ENCODE measurements around the gene LZIC. TPM values are rescaled to one million over a fixed set of nuclear protein-coding genes. Genes with fewer than 3 reads are reported as not detected.

LZIC gene
- polyA plus RNA-seq, 6 donors from 2014 or later = 26.3 to 36.0 (median 31.1) TPM

DNA sequence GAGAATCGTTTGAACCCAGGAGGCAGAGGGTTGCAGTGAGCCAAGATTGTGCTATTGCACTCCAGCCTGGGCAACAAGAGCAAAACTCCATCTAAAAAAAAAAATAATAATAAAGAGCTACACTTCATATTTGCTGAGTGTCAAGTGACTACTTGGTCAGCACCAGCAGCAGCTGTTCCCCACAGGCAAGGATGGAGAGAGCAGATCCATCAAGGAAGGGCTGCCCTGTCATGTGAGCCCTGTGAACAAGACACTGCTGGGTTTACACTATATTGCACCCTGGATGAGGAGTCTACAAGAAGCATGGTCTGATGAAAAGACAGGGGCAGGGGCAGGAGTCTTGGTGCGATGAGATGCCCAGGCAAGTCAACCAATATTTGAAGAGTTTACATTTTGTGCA is 36.7 kb downstream of the LZIC start:
- no peaks in the 10 kb centered on the region for H3K9me3 Mint-ChIP-seq
- H3K27me3 Mint-ChIP-seq = no peaks in the 10 kb centered on the region
- H3K36me3 Mint-ChIP-seq = no peaks in the 10 kb centered on the region
- H3K27ac Mint-ChIP-seq = no peak overlapping the region
- peak overlapping the region in 1 of 8 donors; percentile 85 for H3K4me3 Mint-ChIP-seq
- no peak for ATAC-seq (ENCODE audit: low read depth in 2 of 2)
- peaks cover 18 to 30% (median 23%) of the 10 kb centered on the region in 3 donors for H3K4me1 Mint-ChIP-seq
- no peak for DNase-seq

GRCh38 chr1:9905010-9905409 is 38.2 kb downstream of the LZIC start:
- no peak overlapping the region for H3K4me3 Mint-ChIP-seq
- ATAC-seq (ENCODE audit: low read depth in 2 of 2) = no peak

DNA sequence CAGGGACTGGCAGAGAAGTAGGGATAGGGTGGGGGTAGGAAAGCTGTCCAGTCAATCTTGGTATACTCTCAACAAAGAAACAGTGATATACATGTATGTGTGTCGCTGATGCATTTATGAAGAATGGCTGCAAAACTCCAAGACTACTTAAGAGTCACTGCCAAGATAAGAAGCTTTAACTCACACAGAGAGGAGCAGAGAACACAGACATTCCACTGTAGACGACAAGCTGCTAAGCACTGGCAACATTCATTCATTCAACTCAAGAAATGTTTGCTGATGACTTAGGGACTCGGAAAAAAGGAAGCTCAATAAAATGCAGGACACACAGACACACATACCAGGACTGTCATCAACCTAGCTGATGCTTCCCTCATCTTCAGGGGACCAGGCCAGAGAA is 38.6 kb downstream of the LZIC start:
- Mint-ChIP-seq H3K36me3 (no peaks in the 10 kb centered on the region), H3K4me3 (no peak overlapping the region), H3K9me3 (no peaks in the 10 kb centered on the region), H3K27ac (peak overlapping the region in 1 of 6 donors; percentile 39), H3K27me3 (no peaks in the 10 kb centered on the region), H3K4me1 (peaks cover 23 to 33% (median 31%) of the 10 kb centered on the region in 3 donors)
- DNase-seq = no peak
- no peak for ATAC-seq (ENCODE audit: low read depth in 2 of 2)

More at GRCh38 chr1:9905010-9905409, 38.2 kb downstream of the LZIC start:
- H3K27ac Mint-ChIP-seq = peak overlapping the region in 2 of 6 donors; percentile 39 to 76
- no peaks in the 10 kb centered on the region for H3K9me3 Mint-ChIP-seq
- H3K27me3 Mint-ChIP-seq = no peaks in the 10 kb centered on the region
- H3K4me1 Mint-ChIP-seq = peaks cover 24 to 34% (median 30%) of the 10 kb centered on the region in 3 donors
- DNase-seq = no peak
- H3K36me3 Mint-ChIP-seq = no peaks in the 10 kb centered on the region

DNA sequence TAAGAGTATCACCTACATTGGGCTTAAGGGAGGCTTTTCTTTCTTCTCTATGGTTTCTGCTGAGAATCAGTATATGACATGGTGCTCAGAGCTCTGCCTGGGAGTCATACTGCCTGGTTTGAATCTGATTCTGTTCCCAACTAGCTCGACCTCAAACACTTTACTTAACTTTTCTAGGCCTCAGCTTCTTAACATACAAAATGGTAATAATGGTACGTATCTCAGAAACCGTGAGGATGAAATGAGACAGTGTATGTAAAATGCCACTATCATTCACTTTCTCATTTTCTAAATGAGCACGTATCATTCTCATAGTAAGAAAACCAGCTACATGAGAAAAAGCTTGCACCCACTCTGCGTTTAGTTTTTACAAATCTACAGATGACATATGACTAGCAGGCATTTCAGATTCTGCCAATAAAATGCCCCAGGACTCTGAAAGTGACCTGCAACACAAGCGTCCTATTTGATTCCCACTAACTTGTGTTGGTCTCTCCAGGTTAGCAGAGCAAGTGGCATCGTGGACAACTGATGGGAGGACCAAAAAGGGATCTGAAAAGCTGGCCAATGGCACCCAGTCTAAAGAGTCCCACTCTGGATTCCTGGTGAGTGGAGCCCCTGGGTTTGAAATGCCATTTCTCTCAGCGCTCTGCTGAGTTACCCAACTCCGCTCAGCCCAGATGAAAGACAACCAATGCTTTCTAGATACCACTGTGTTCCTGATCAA is 39.2 kb downstream of the LZIC start:
- DNase-seq (no peak), ATAC-seq (ENCODE audit: low read depth in 2 of 2) (no peak)
- Mint-ChIP-seq H3K4me1 (peaks cover 17 to 27% (median 25%) of the 10 kb centered on the region in 3 donors), H3K9me3 (no peaks in the 10 kb centered on the region), H3K36me3 (no peaks in the 10 kb centered on the region), H3K27me3 (no peaks in the 10 kb centered on the region), H3K27ac (peak overlapping the region in 2 of 6 donors; percentile 15 to 30), H3K4me3 (no peak overlapping the region)

GRCh38 chr1:9902060-9902452 is 41.1 kb downstream of the LZIC start:
- Mint-ChIP-seq H3K27me3 (no peaks in the 10 kb centered on the region), H3K27ac (peak overlapping the region in 2 of 6 donors; percentile 20 to 70), H3K36me3 (no peaks in the 10 kb centered on the region), H3K4me1 (peaks cover 12 to 19% (median 14%) of the 10 kb centered on the region in 3 donors), H3K9me3 (no peaks in the 10 kb centered on the region), H3K4me3 (peak overlapping the region in 1 of 8 donors; percentile 15)
- ATAC-seq (ENCODE audit: low read depth in 2 of 2) (no peak), DNase-seq (no peak)

- H3K4me3 Mint-ChIP-seq = peak overlapping the region in 7 of 8 donors; percentile 76 to 92 (median 88)
- peaks cover 12 to 19% (median 14%) of the 10 kb centered on the region in 3 donors for H3K4me1 Mint-ChIP-seq
- peak overlapping the region; percentile 47 to 95 (median 86) for H3K27ac Mint-ChIP-seq
- DNase-seq (no peak), ATAC-seq (ENCODE audit: low read depth in 2 of 2) (no peak)
- no peaks in the 10 kb centered on the region for H3K27me3 Mint-ChIP-seq
- H3K9me3 Mint-ChIP-seq = no peaks in the 10 kb centered on the region
- H3K36me3 Mint-ChIP-seq = no peaks in the 10 kb centered on the region
These were observed 41.8 kb downstream of the LZIC start for GRCh38 chr1:9901148-9902059.

- peak overlapping the region; percentile 76 to 92 (median 86) for H3K4me3 Mint-ChIP-seq
- H3K4me1 Mint-ChIP-seq = peaks cover 12 to 19% (median 14%) of the 10 kb centered on the region in 3 donors
- ATAC-seq (ENCODE audit: low read depth in 2 of 2) = peak; percentile 99 to 100
- peak; percentile 62 for DNase-seq
- H3K36me3 Mint-ChIP-seq = no peaks in the 10 kb centered on the region
- H3K27me3 Mint-ChIP-seq = no peaks in the 10 kb centered on the region
- peak overlapping the region; percentile 70 to 95 (median 87) for H3K27ac Mint-ChIP-seq
- no peaks in the 10 kb centered on the region for H3K9me3 Mint-ChIP-seq
These were observed 42.8 kb downstream of the LZIC start for GRCh38 chr1:9900142-9901043.

DNA sequence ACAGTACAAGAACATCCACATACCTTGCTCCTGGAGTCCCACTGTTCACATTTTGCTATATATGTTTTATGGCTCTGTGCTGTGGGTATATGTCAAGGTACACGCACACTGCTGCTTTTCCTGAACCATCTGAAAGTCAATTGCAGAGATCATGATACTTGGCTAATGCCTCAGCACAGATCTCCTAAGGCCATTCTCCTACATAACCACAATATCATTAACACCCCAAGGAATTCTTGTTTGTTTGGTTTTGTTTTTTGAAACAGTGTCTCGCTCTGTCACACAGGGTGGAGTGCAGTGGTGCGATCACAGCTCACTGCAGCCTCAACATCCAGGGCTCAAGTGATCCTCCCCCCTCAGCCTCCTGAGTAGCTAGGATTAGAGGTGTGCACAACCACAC is 49.1 kb downstream of the LZIC start:
- DNase-seq (no peak), ATAC-seq (ENCODE audit: low read depth in 2 of 2) (no peak)
- H3K4me1 Mint-ChIP-seq = peaks cover 29 to 41% (median 35%) of the 10 kb centered on the region in 3 donors
- no peaks in the 10 kb centered on the region for H3K9me3 Mint-ChIP-seq
- H3K27ac Mint-ChIP-seq = peak overlapping the region in 1 of 6 donors; percentile 21
- no peaks in the 10 kb centered on the region for H3K27me3 Mint-ChIP-seq
- no peaks in the 10 kb centered on the region for H3K36me3 Mint-ChIP-seq
- H3K4me3 Mint-ChIP-seq = peak overlapping the region in 2 of 8 donors; percentile 4 to 54

GRCh38 chr1:9892563-9893528 is 50.3 kb downstream of the LZIC start:
- ATAC-seq (ENCODE audit: low read depth in 2 of 2) (no peak), DNase-seq (no peak)
- peak overlapping the region in 3 of 8 donors; percentile 10 to 82 (median 54) for H3K4me3 Mint-ChIP-seq
- H3K27ac Mint-ChIP-seq = peak overlapping the region in 5 of 6 donors; percentile 5 to 95 (median 49)
- H3K27me3 Mint-ChIP-seq = no peaks in the 10 kb centered on the region
- peaks cover 29 to 46% (median 40%) of the 10 kb centered on the region in 3 donors for H3K4me1 Mint-ChIP-seq
- no peaks in the 10 kb centered on the region for H3K9me3 Mint-ChIP-seq
- H3K36me3 Mint-ChIP-seq = no peaks in the 10 kb centered on the region

DNA sequence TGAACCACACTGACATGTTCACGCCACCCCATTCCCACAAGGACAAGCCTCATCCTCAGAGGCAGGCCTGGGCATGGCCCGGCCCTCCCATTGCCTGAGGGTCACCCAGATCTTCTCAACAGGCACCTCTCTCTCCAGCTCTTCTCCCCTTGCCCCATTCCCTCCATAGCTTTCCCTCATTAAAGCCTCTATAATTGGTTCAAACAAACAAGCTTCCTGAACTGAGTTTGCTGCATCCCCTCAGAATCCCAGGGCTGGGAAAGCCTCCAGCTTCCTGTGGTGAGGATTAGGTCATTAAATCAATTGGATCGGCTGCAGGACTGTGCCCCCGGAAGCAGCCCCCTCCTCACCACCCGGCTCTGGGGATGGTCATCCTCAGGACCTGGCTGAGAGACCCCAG is 52.0 kb downstream of the LZIC start:
- H3K27me3 Mint-ChIP-seq = no peaks in the 10 kb centered on the region
- H3K36me3 Mint-ChIP-seq = no peaks in the 10 kb centered on the region
- H3K9me3 Mint-ChIP-seq = no peaks in the 10 kb centered on the region
- ATAC-seq (ENCODE audit: low read depth in 2 of 2) (no peak), DNase-seq (no peak)
- peak overlapping the region in 1 of 6 donors; percentile 54 for H3K27ac Mint-ChIP-seq
- no peak overlapping the region for H3K4me3 Mint-ChIP-seq
- peaks cover 29 to 46% (median 40%) of the 10 kb centered on the region in 3 donors for H3K4me1 Mint-ChIP-seq

GRCh38 chr1:9890224-9890731 is 52.9 kb downstream of the LZIC start:
- Mint-ChIP-seq H3K27ac (peak overlapping the region in 3 of 6 donors; percentile 16 to 90 (median 65)), H3K27me3 (no peaks in the 10 kb centered on the region), H3K9me3 (no peaks in the 10 kb centered on the region), H3K36me3 (no peaks in the 10 kb centered on the region), H3K4me3 (peak overlapping the region in 1 of 8 donors; percentile 61), H3K4me1 (peaks cover 29 to 46% (median 40%) of the 10 kb centered on the region in 3 donors)
- DNase-seq (no peak), ATAC-seq (ENCODE audit: low read depth in 2 of 2) (no peak)

- H3K36me3 Mint-ChIP-seq = no peaks in the 10 kb centered on the region
- peak; percentile 28 to 46 for ATAC-seq (ENCODE audit: low read depth in 2 of 2)
- H3K4me1 Mint-ChIP-seq = peaks cover 31 to 49% (median 40%) of the 10 kb centered on the region in 3 donors
- no peaks in the 10 kb centered on the region for H3K27me3 Mint-ChIP-seq
- DNase-seq = no peak
- H3K27ac Mint-ChIP-seq = peak overlapping the region; percentile 4 to 90 (median 38)
- no peaks in the 10 kb centered on the region for H3K9me3 Mint-ChIP-seq
- H3K4me3 Mint-ChIP-seq = peak overlapping the region in 3 of 8 donors; percentile 5 to 24 (median 10)
These were observed 53.8 kb downstream of the LZIC start for GRCh38 chr1:9889411-9889810.
